ENCODE data around the gene CYFIP2.

DNA sequence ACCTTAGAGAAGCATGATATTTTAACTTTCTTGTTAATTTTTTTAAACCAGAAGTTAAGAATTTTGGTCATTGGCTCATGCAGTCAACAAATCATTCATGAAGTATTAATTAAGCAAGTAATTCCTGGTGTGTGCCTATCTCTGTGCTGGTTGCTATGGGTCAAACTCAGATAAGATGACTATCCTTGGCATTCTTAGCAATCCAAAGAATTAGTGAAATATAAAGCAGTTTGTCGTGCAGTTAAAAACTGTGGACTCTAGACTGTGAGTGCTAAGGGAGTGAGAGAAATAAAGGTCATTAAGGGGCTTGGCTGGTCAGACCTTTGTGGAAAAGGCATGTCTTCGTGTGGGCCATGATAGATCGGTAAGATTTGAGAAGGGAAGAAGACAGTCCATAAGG lies 4.8 kb downstream of the CYFIP2 start:
- TF ChIP-seq EZH2 (IDR thresholded peaks at IDR 0.05; ENCODE audit: insufficient read depth, poor library complexity, severe bottlenecking) (no peak), EZH2phosphoT487 (IDR thresholded peaks at IDR 0.05; ENCODE audit: insufficient read depth, low read depth) (no peak)
